Activated CD4-positive, alpha-beta memory T cell treated with anti-CD3 and anti-CD28 coated beads for 36 hours (primary cell): ENCODE data around the gene CAPSL. TPM values are rescaled to one million over a fixed set of nuclear protein-coding genes. Genes with fewer than 3 reads are reported as not detected.
"Not testable (repeated sequence)": the region's sequence is repeated elsewhere in the genome, so short reads cannot be mapped to it uniquely, and the experiment has no call there.

ENCODE experiments used
- CTCF ChIA-PET: fragments of 350-600 bp; sonication (Branson Sonifier 250); formaldehyde crosslinking; loops from one replicate; lab custom pipeline; 2021; ENCODE audit warnings: antibody characterized with exemption, inconsistent platforms; lab: Charles Lee
- POLR2A ChIA-PET: fragments of 350-600 bp; sonication (Branson Sonifier 250); formaldehyde crosslinking; loops from one replicate; lab custom pipeline; 2021; ENCODE audit warnings: antibody characterized with exemption; lab: Charles Lee
- DNase-seq: peaks from one replicate; pipeline ENCODE4 v3.0.0-alpha.2; 2020
- H3K27ac Mint-ChIP-seq: one replicate; pipeline ENCODE4 v1.8.0; 2021; ENCODE audit warnings: mixed read lengths
- H3K27me3 Mint-ChIP-seq: one replicate; pipeline ENCODE4 v1.8.0; 2021; ENCODE audit warnings: mixed read lengths
- H3K36me3 Mint-ChIP-seq: one replicate; pipeline ENCODE4 v1.8.0; 2021; ENCODE audit warnings: mixed read lengths
- H3K4me1 Mint-ChIP-seq: one replicate; pipeline ENCODE4 v1.8.0; 2021; ENCODE audit warnings: low read depth, mixed read lengths
- H3K4me3 Mint-ChIP-seq: one replicate; pipeline ENCODE4 v1.8.0; 2021; ENCODE audit warnings: mild to moderate bottlenecking, mixed read lengths
- H3K9me3 Mint-ChIP-seq: one replicate; pipeline ENCODE4 v1.8.0; 2021; ENCODE audit warnings: mixed read lengths
- intact Hi-C: fragments of 100-400 bp; cut with micrococcal nuclease; formaldehyde crosslinking; loops from one replicate; pipeline ENCODE4 v1.15.1; 2023
- total RNA-seq, 2 experiments: library from RNA; stranded (reverse); gene quantifications; one replicate each; pipeline ENCODE4 v1.2.3, GENCODE V29; 2021

Gene CAPSL
- total RNA-seq, 2 experiments from 2014 or later = 0.73 to 1.0 TPM

DNA sequence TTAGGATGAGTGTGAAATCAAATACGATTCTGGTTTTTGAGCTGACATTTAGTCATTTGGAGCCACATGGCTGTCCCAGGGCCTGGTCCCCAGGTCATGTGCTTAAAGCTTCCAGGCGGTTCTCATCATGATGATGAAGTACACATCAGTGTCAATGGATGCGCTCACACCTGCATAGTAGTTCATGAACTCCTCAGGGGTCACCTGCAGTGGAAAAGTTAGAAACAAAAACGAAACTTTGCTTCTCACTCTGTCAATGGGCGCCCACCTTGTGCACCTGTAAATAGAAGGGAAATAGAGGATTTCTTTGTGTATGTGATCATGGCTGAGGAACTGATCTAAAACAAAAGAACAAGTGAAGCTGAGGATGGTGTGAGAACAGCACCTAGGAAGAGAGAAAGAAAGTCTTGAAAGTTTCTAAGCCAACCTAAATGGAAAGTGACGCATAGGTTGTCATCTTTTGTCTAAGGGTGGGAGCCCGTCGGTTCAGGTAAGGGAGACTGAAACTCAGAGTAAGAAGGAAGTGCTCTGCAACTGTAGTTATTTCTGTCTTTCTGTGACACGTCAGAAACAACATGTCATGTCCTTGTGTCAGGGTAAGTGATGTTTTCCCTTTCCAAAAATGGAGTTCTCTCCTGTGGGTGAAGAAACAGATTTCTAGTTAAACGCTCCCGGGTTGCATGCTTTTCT is 33.8 kb downstream of the CAPSL start:
- CTCF ChIA-PET = interaction anchor here (1.3 to 3.3 kb wide), 5 partner anchors 21 to 254 kb away, joined by 4 to 14 read pairs (median 6); partner anchors contain the start of gene IL7R
- peak; percentile 65 for DNase-seq
- peaks cover 2% of the 10 kb centered on the region for H3K36me3 Mint-ChIP-seq
- H3K9me3 Mint-ChIP-seq = no peaks in the 10 kb centered on the region
- no peaks in the 10 kb centered on the region for H3K27me3 Mint-ChIP-seq
- H3K4me1 Mint-ChIP-seq = peaks cover 77% of the 10 kb centered on the region
- peak overlapping the region; percentile 82 for H3K27ac Mint-ChIP-seq
- POLR2A ChIA-PET = interaction anchor here (0.6 to 4.4 kb wide), 13 partner anchors 16 to 775 kb away, joined by 3 to 20 read pairs (median 3); partner anchors contain the start of gene IL7R
- intact Hi-C loops = loop anchor here (1.0 to 2.0 kb wide), 8 partner anchors 15 to 236 kb away; no protein-coding TSS in a partner anchor
- H3K4me3 Mint-ChIP-seq = no peak overlapping the region

DNA sequence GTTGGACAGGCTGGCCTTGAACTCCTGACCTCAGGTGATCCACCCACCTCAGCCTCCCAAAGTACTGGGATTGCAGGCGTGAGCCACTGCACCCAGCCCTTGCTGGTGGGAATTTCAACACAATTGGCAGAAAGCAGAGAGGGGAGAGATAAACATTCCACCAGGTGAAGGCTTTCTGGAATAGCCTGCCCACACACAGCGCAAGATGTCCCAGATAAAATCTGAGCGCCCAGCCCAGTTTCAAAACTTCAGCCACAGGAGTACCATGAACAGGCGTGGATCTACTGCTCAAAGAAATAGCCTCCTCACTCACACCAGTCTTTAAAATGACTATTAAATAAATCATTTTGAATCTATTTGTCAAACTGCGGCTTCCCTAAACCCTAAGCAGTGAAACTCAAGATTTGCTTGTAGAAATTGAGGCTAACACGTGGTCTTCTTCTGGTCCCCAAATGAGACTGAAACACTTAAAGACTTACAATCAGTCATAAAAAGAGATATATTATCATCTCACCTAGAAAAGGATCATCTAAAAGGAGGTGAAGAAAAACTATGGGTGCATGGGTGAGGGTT is 34.7 kb downstream of the CAPSL start:
- H3K27me3 Mint-ChIP-seq = no peaks in the 10 kb centered on the region

DNA sequence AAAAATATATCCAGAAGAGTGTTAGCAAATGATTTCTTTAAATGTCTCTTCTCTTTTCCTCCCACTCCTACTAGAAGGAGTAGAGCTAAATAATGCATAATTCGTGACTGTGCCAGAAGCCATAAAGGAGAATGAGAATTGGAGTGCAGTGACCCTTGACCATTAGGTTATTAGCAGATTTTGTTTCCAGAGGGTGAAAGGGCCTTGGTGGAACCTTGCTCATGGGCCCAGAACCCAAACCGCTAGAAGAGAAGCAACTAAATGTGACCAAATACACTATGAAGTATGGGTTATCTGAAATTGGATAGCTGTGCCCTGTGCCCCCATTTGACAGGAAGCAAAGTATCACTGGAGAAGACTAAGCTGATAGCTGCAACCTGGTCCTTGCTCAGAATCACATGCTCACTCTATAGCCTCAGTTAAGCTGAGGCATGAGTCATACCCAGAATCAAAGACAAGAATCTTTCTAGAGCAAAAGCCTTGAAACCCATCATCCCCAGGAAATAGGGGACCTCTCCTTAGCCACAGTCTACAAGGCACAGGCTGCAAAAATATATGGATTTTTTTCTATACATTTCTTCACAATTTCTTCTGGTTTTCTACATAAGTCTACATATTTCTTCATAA is 36.3 kb downstream of the CAPSL start:
- Mint-ChIP-seq H3K4me3 (peak overlapping the region; percentile 41), H3K36me3 (peaks cover 2% of the 10 kb centered on the region), H3K27me3 (no peaks in the 10 kb centered on the region), H3K27ac (peak overlapping the region; percentile 79), H3K4me1 (peaks cover 77% of the 10 kb centered on the region), H3K9me3 (no peaks in the 10 kb centered on the region)
- CTCF ChIA-PET = interaction anchor here (0.9 to 1.2 kb wide), 2 partner anchors 44 to 81 kb away, joined by 3 to 4 read pairs; no protein-coding TSS in a partner anchor
- POLR2A ChIA-PET = interaction anchor here (1.1 to 4.4 kb wide), 3 partner anchors 43 to 50 kb away, joined by 3 to 20 read pairs (median 4); partner anchors contain the start of gene IL7R
- DNase-seq = peak; percentile 44
- intact Hi-C loops = loop anchor here (1.0 kb wide), 3 partner anchors 18 to 229 kb away; no protein-coding TSS in a partner anchor

More for the DNA sequence above, 34.7 kb downstream of the CAPSL start:
- Mint-ChIP-seq H3K27ac (peak overlapping the region; percentile 82), H3K9me3 (no peaks in the 10 kb centered on the region), H3K36me3 (peaks cover 2% of the 10 kb centered on the region), H3K4me1 (peaks cover 81% of the 10 kb centered on the region), H3K4me3 (peak overlapping the region; percentile 10)
- POLR2A ChIA-PET = interaction anchor here (0.9 to 4.4 kb wide), 11 partner anchors 17 to 774 kb away, joined by 3 to 20 read pairs (median 3); partner anchors contain the start of gene IL7R
- peak; percentile 54 for DNase-seq
- CTCF ChIA-PET = interaction anchor here (1.3 to 3.3 kb wide), 5 partner anchors 22 to 253 kb away, joined by 4 to 14 read pairs (median 6); partner anchors contain the start of gene IL7R
- intact Hi-C loops = loop anchor here (1.0 to 2.0 kb wide), 8 partner anchors 16 to 235 kb away; no protein-coding TSS in a partner anchor

DNA sequence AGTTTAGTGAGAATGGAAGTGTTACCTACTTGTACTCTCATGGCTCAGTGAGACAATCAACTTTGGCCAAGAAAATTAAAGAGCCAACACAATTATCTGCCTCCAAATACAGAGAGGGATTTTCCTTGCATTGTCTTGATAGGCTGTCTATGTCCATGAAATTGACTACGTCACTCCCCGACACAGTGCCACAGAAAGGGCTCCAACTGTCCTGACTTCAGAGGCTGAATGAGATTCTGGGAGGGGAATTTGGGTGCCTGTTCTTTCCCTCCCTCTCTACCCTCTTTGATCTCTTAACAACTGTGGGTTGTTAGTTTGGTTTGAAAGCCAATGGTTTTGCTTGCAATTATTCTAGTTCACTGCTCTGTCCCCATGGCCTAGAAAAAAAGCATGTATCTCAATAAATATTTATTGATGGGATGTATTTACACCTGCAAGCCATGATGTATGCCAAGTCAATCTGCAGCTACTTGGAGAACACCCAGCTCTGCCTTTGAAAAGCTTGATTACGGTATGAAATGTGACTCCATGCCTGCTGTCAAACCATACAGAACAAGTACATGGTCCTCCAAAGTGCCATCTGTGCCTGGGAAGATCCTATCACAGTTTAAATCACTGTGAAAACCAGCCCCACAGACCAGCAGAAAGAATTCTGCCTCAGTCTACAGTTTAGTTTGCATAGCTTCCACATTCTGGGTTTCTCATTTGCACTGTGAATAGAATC is 37.3 kb downstream of the CAPSL start:
- ChIA-PET POLR2A (interaction anchor here (1.6 to 4.4 kb wide), 2 partner anchors 42 to 78 kb away, joined by 4 to 20 read pairs; no protein-coding TSS in a partner anchor), CTCF (interaction anchor here (0.9 to 1.2 kb wide), 2 partner anchors 43 to 80 kb away, joined by 3 to 4 read pairs; no protein-coding TSS in a partner anchor)
- intact Hi-C loops = no loop called here
- Mint-ChIP-seq H3K4me1 (peaks cover 73% of the 10 kb centered on the region), H3K4me3 (no peak overlapping the region), H3K27me3 (no peaks in the 10 kb centered on the region), H3K36me3 (peaks cover 2% of the 10 kb centered on the region), H3K9me3 (no peaks in the 10 kb centered on the region), H3K27ac (peak overlapping the region; percentile 79)
- no peak for DNase-seq

GRCh38 chr5:35899800-35900199 is 38.6 kb downstream of the CAPSL start:
- Mint-ChIP-seq H3K9me3 (no peaks in the 10 kb centered on the region), H3K4me3 (no peak overlapping the region), H3K27me3 (no peaks in the 10 kb centered on the region), H3K4me1 (peaks cover 63% of the 10 kb centered on the region), H3K36me3 (peaks cover 2% of the 10 kb centered on the region), H3K27ac (no peak overlapping the region)
- CTCF ChIA-PET = interaction anchor here (0.8 to 1.1 kb wide), 3 partner anchors 24 to 123 kb away, joined by 3 to 4 read pairs (median 3); no protein-coding TSS in a partner anchor
- DNase-seq = no peak
- POLR2A ChIA-PET = interaction anchor here (1.6 kb wide), 1 partner anchor 77 kb away, joined by 4 read pairs; no protein-coding TSS in a partner anchor
- intact Hi-C loops = no loop called here

GRCh38 chr5:35898952-35899660 is 39.3 kb downstream of the CAPSL start:
- no peak overlapping the region for H3K27ac Mint-ChIP-seq
- H3K27me3 Mint-ChIP-seq = no peaks in the 10 kb centered on the region
- ChIA-PET CTCF (interaction anchor here (0.9 to 2.3 kb wide), 4 partner anchors 25 to 248 kb away, joined by 3 to 8 read pairs (median 4); no protein-coding TSS in a partner anchor), POLR2A (interaction anchor here (1.0 to 1.6 kb wide), 2 partner anchors 18 to 76 kb away, joined by 4 to 7 read pairs; no protein-coding TSS in a partner anchor)
- intact Hi-C loops = no loop called here
- no peak overlapping the region for H3K4me3 Mint-ChIP-seq
- no peak for DNase-seq
- H3K4me1 Mint-ChIP-seq = peaks cover 56% of the 10 kb centered on the region
- H3K36me3 Mint-ChIP-seq = no peaks in the 10 kb centered on the region
- no peaks in the 10 kb centered on the region for H3K9me3 Mint-ChIP-seq

DNA sequence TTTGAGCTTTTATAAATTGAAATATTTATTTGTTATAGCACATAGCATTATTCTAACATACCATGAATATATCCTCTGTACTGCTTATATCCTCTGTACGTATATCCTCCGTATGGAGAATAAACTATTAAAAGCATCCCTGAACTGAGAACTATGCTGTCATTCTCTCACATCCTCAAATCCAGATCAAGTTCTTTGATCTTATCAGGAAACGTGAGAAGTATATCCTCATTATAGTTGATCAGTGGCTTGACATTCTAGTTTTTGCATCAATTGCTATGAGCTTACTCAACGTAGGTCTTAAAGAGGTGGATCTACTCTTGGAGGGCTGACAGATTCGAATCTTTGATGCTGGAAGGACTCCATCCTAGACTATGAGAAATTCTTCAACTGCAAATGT is 44.3 kb downstream of the CAPSL start:
- DNase-seq = no peak
- intact Hi-C loops = no loop called here
- ChIA-PET CTCF (interaction anchor here (1.3 to 1.4 kb wide), 2 partner anchors 32 to 36 kb away, joined by 3 to 5 read pairs; no protein-coding TSS in a partner anchor), POLR2A (no interaction called here)
- peaks cover 8% of the 10 kb centered on the region for H3K4me1 Mint-ChIP-seq
- no peaks in the 10 kb centered on the region for H3K36me3 Mint-ChIP-seq
- H3K27me3 Mint-ChIP-seq = no peaks in the 10 kb centered on the region
- no peak overlapping the region for H3K27ac Mint-ChIP-seq
- no peak overlapping the region for H3K4me3 Mint-ChIP-seq
- no peaks in the 10 kb centered on the region for H3K9me3 Mint-ChIP-seq

DNA sequence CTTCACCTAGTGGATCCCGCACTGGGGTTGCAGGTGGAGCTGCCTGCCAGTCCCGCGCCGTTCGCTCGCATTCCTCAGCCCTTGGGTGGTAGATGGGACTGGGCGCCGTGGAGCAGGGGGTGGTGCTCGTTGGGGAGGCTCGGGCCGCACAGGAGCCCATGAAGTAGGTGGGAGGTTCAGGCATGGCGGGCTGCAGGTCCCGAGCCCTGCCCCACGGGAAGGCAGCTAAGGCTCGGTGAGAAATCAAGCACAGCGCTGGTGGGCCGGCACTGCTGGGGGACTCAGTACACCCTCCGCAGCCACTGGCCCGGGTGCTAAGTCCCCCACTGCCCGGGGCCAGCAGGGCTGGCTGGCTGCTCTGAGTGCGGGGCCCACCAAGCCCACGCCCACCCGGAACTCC is 45.6 kb downstream of the CAPSL start:
- H3K4me1 Mint-ChIP-seq, H3K27ac Mint-ChIP-seq, DNase-seq, H3K27me3 Mint-ChIP-seq, H3K9me3 Mint-ChIP-seq, POLR2A ChIA-PET, intact Hi-C loops, CTCF ChIA-PET, H3K4me3 Mint-ChIP-seq, H3K36me3 Mint-ChIP-seq: not testable (repeated sequence)

GRCh38 chr5:35890021-35891020 is 48.1 kb downstream of the CAPSL start:
- Mint-ChIP-seq H3K27ac (no peak overlapping the region), H3K27me3 (no peaks in the 10 kb centered on the region), H3K4me1 (no peaks in the 10 kb centered on the region), H3K4me3 (no peak overlapping the region), H3K9me3 (no peaks in the 10 kb centered on the region), H3K36me3 (no peaks in the 10 kb centered on the region)
- CTCF ChIA-PET = interaction anchor here (0.7 kb wide), 1 partner anchor 12 kb away, joined by 3 read pairs; no protein-coding TSS in a partner anchor
- DNase-seq = no peak
- POLR2A ChIA-PET = no interaction called here
- intact Hi-C loops = no loop called here
